ENCODE data around the gene TMEM132C. TPM values are rescaled to one million over a fixed set of nuclear protein-coding genes. Genes with fewer than 3 reads are reported as not detected.

TMEM132C gene
- total and polyA plus RNA-seq, 8 donors, result 0.50 to 36.6 (median 33.2) TPM

GRCh38 chr12:128583453-128583852 lies 316.5 kb downstream of the TMEM132C start:
- Histone ChIP-seq H3K4me3 (no peak overlapping the region), H3K9me3 (peaks cover 0 to 4% of the 10 kb centered on the region in 2 donors), H3K4me1 (no peaks in the 10 kb centered on the region), H3K27me3 (no peaks in the 10 kb centered on the region), H3K27ac (no peak overlapping the region), H3K36me3 (no peaks in the 10 kb centered on the region)
- ATAC-seq, result no peak
- intact Hi-C loops (cut with DNase I), result no loop called here
- no peak for DNase-seq
- no peak for TF ChIP-seq CTCF (IDR thresholded peaks at IDR 0.05)

GRCh38 chr12:128586451-128587029 lies 319.6 kb downstream of the TMEM132C start:
- TF ChIP-seq CTCF (IDR thresholded peaks at IDR 0.05), result no peak
- no peak overlapping the region for H3K27ac ChIP-seq
- intact Hi-C loops (cut with DNase I), result no loop called here
- H3K4me3 ChIP-seq, result no peak overlapping the region
- DNase-seq, result peak in 2 of 4 donors; percentile 66 to 70
- no peaks in the 10 kb centered on the region for H3K36me3 ChIP-seq
- H3K27me3 ChIP-seq, result no peaks in the 10 kb centered on the region
- no peak for ATAC-seq
- H3K4me1 ChIP-seq, result no peaks in the 10 kb centered on the region
- peaks cover 0 to 4% of the 10 kb centered on the region in 2 donors for H3K9me3 ChIP-seq

GRCh38 chr12:128587918-128588317 lies 320.9 kb downstream of the TMEM132C start:
- Histone ChIP-seq H3K9me3 (no peaks in the 10 kb centered on the region), H3K27ac (no peak overlapping the region), H3K27me3 (no peaks in the 10 kb centered on the region), H3K4me1 (no peaks in the 10 kb centered on the region), H3K36me3 (no peaks in the 10 kb centered on the region), H3K4me3 (no peak overlapping the region)
- DNase-seq (no peak), ATAC-seq (no peak)
- intact Hi-C loops (cut with DNase I), result no loop called here
- no peak for TF ChIP-seq CTCF (IDR thresholded peaks at IDR 0.05)

GRCh38 chr12:128592220-128592744 lies 325.3 kb downstream of the TMEM132C start:
- no peak for DNase-seq

GRCh38 chr12:128594521-128594920 lies 327.6 kb downstream of the TMEM132C start:
- Histone ChIP-seq H3K9me3 (no peaks in the 10 kb centered on the region), H3K27ac (no peak overlapping the region), H3K27me3 (peaks cover 0 to 8% of the 10 kb centered on the region in 2 donors), H3K4me3 (no peak overlapping the region), H3K4me1 (no peaks in the 10 kb centered on the region), H3K36me3 (no peaks in the 10 kb centered on the region)
- intact Hi-C loops (cut with DNase I), result no loop called here
- TF ChIP-seq CTCF (IDR thresholded peaks at IDR 0.05), result no peak
- no peak for ATAC-seq
- DNase-seq, result no peak

More at GRCh38 chr12:128592220-128592744, 325.3 kb downstream of the TMEM132C start:
- H3K27ac ChIP-seq, result no peak overlapping the region
- intact Hi-C loops (cut with DNase I), result no loop called here
- no peaks in the 10 kb centered on the region for H3K4me1 ChIP-seq
- no peak for ATAC-seq
- no peak for TF ChIP-seq CTCF (IDR thresholded peaks at IDR 0.05)
- no peak overlapping the region for H3K4me3 ChIP-seq
- no peaks in the 10 kb centered on the region for H3K36me3 ChIP-seq
- peaks cover 0 to 8% of the 10 kb centered on the region in 2 donors for H3K27me3 ChIP-seq
- no peaks in the 10 kb centered on the region for H3K9me3 ChIP-seq
